HG02623 (cell line): ENCODE results near the gene ADORA1.

Experiments used
- ATAC-seq: cut with Tn5 transposase; IDR thresholded peaks from one replicate; pipeline ENCODE4 v1.9.1; 2021; ENCODE audit warnings: moderate library complexity; ENCODE audit not compliant: unreplicated experiment

ADORA1 gene

GRCh38 chr1:203172184-203173010 lies 44.9 kb downstream of the ADORA1 start:
- no peak for ATAC-seq

GRCh38 chr1:203173011-203173555 lies 45.6 kb downstream of the ADORA1 start:
- no peak for ATAC-seq

- ATAC-seq = no peak
Observed at GRCh38 chr1:203173566-203173965, 46.0 kb downstream of the ADORA1 start.

- no peak for ATAC-seq
Observed at GRCh38 chr1:203174324-203174985, 46.9 kb downstream of the ADORA1 start.

- no peak for ATAC-seq
Observed at GRCh38 chr1:203175237-203175826, 47.8 kb downstream of the ADORA1 start, which contains the start of gene MYBPH. TSS of gene MYBPH (minus strand) at chr1:203175826. CDS start at chr1:203175755, 71 bp downstream.

GRCh38 chr1:203175827-203176241 lies 48.3 kb downstream of the ADORA1 start:
- ATAC-seq = no peak

- no peak for ATAC-seq
Observed at GRCh38 chr1:203176273-203177035, 48.9 kb downstream of the ADORA1 start.

GRCh38 chr1:203177036-203177405 lies 49.5 kb downstream of the ADORA1 start:
- no peak for ATAC-seq

- ATAC-seq = no peak
Observed at GRCh38 chr1:203177470-203178039, 50.0 kb downstream of the ADORA1 start.

- ATAC-seq = no peak
Observed at GRCh38 chr1:203178083-203178482, 50.6 kb downstream of the ADORA1 start.

- ATAC-seq = no peak
Observed at GRCh38 chr1:203178821-203179666, 51.5 kb downstream of the ADORA1 start.

GRCh38 chr1:203179667-203180005 lies 52.1 kb downstream of the ADORA1 start:
- no peak for ATAC-seq

- no peak for ATAC-seq
Observed at GRCh38 chr1:203180611-203181330, 53.2 kb downstream of the ADORA1 start.

GRCh38 chr1:203181586-203182386 lies 54.3 kb downstream of the ADORA1 start:
- no peak for ATAC-seq

GRCh38 chr1:203182387-203182953 lies 54.9 kb downstream of the ADORA1 start:
- ATAC-seq = no peak

- ATAC-seq = no peak
Observed at GRCh38 chr1:203183828-203184227, 56.3 kb downstream of the ADORA1 start.

- ATAC-seq = no peak
Observed at GRCh38 chr1:203184467-203184866, 56.9 kb downstream of the ADORA1 start.

GRCh38 chr1:203185061-203185461 lies 57.5 kb downstream of the ADORA1 start:
- ATAC-seq = no peak
